Subcutaneous adipose tissue (tissue), 4 donors: Measurements from ENCODE around the gene NEUROD2. TPM values are rescaled to one million over a fixed set of nuclear protein-coding genes. Genes with fewer than 3 reads are reported as not detected.

ENCODE experiments used
- total RNA-seq, 4 donors: library from RNA; depleted of rRNA; stranded (reverse); fragments of >200 nt; gene quantifications; one replicate each; pipeline ENCODE4 v1.1.0, GENCODE V29; 2016
- TF ChIP-seq, protein P1 (sequence below): fragments of 450-650 bp; IDR thresholded peaks from one replicate; pipeline ENCODE4 v1.5.1; 2016; ENCODE audit warnings: low read depth, mild to moderate bottlenecking, control low read depth, antibody characterized with exemption, moderate library complexity

The NEUROD2 gene
- total RNA-seq, 4 donors from 2014 or later: not detected

- TF ChIP-seq, protein P1, sequence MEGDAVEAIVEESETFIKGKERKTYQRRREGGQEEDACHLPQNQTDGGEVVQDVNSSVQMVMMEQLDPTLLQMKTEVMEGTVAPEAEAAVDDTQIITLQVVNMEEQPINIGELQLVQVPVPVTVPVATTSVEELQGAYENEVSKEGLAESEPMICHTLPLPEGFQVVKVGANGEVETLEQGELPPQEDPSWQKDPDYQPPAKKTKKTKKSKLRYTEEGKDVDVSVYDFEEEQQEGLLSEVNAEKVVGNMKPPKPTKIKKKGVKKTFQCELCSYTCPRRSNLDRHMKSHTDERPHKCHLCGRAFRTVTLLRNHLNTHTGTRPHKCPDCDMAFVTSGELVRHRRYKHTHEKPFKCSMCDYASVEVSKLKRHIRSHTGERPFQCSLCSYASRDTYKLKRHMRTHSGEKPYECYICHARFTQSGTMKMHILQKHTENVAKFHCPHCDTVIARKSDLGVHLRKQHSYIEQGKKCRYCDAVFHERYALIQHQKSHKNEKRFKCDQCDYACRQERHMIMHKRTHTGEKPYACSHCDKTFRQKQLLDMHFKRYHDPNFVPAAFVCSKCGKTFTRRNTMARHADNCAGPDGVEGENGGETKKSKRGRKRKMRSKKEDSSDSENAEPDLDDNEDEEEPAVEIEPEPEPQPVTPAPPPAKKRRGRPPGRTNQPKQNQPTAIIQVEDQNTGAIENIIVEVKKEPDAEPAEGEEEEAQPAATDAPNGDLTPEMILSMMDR: no peak
These were observed 642 bp upstream of the NEUROD2 start for GRCh38 chr17:39608142-39608981.

DNA sequence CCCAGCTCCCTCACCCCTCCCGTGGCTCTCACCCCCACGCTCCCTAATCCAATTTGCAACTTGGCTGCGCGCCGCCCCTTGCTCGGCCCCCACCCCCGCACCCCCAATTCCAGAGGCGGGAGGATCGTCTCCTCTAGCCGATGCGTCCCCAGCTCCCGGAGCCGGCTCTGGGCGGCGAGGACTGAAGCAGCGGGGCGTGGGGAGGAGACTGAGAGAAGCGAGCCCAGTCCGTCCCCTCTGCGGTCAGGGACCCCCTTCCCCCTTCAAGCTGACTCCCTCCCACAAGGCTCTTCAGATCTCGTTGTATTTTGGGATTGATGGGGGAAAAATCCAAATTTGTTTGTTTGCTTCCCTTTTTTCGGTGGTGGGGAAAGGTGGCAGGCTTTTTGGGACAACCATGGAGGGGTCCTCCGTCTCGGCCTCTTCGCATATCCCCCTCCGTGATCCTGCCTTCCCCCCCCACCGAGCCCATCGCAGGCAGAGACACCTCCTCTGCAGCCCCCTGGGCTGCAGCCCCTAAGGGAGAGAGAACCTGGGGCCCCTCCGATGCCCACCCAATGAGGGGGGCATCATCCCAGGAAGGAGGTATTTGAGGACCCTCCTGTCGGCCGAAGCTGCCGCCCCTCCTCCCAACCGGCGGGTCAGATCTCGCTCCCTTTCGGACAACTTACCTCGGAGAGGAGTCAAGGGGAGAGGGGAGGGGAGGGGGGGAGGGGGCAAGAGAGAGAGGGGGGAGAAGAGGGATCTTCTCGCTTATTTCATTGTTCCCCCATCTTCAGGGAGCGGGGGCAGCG, 466 bp downstream of the NEUROD2 start:
- TF ChIP-seq, protein P1: no peak

DNA sequence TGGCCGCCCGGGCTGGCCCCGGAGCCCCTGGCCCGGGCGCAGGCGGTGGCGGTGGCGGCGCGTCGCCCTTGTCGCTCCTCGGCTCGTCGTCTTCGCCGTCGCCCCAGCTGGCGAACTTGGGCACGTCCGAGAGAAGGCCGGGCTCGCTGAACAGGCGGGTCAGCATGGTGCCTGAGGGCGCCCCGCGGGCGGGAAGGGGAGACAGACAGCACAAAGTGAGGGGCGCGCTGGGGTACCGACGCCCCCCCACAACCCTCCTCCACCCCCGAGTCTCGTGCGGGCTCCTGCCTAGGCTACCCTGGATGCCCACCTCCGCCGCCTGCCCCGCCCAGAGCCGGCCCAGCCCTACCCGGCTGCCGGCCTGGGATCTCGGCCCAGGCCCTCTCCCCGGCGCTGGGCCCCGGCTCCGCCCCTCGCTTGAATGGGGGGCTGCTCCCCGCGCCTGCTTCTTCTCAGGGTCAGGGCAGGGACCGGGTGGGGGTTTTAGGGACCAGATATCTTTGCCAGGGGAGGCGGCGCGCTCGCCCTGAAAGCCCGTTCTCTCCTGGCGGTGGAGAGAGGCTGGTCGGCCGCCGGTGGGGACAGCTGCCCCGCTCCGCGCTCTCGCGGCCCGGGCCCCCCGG, 1.2 kb downstream of the NEUROD2 start:
- TF ChIP-seq, protein P1: no peak

DNA sequence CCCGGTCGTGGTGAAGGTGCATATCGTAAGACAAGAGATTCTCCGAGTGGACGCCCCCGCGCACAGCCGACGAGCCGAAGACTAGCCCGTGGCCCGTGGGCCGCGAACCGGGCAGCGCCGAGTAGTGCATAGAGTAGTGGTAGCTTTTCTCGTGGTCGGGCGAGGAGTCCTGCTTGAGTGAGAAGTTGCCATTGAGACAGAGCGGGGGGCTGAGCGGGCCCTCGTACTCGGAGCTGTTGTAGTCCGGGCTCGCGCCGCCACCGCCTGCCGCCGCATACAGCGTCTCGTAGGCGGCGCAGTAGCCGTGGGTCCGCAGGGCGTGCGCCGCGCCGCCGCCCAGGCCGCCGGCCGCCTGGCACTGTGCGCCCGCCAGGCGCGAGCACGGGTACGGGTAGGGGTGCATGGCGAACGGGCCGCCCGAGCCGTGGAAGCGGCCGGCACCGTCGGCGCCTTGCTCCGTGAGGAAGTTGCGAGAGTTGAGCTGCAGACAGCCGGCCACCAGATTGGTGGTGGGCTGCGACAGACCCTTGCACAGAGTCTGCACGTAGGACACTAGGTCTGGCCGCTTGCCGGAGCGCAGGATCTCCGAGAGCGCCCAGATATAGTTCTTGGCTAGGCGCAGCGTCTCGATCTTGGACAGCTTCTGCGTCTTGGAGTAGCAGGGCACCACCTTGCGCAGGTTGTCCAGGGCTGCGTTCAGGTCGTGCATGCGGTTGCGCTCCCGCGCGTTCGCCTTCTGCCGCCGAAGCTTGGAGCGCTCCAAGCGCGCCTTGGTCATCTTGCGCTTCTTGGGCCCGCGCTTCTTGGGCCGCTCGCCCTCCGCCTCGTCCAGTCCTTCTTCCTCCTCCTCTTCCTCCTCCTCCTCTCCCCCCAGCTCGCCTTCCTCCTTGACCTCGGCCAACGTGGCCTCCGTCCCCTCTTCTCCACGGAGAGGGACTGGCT, 2.0 kb downstream of the NEUROD2 start:
- TF ChIP-seq, protein P1: no peak

DNA sequence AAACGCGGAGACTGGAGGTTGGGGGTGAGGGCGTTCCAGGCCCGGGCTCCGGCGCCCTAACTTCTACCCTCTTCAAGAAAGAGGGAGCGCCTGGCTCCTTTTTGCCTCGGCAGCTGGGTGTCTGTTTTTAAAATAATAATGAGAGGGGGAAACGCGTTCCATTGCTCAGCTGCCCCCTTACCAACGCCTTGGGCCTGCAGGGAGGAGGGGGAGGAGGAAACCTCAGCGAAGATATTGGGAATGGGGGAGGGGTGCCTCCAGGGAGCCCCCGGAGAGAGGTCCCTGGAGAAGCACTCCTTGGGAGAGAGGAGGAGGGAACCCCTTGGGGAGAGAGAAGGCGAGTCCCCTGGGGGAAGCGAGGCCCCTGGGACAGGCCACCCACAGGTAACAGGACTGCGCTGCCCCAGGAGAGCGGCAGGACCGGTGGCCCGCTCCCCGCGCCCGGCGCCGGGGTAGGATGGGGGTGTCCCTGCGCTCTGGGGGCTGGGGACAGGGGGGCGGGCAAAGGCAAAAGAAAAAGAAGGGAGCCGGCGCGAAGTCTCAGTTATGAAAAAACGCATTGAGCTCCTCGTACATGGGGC, 2.7 kb downstream of the NEUROD2 start:
- TF ChIP-seq, protein P1: no peak

DNA sequence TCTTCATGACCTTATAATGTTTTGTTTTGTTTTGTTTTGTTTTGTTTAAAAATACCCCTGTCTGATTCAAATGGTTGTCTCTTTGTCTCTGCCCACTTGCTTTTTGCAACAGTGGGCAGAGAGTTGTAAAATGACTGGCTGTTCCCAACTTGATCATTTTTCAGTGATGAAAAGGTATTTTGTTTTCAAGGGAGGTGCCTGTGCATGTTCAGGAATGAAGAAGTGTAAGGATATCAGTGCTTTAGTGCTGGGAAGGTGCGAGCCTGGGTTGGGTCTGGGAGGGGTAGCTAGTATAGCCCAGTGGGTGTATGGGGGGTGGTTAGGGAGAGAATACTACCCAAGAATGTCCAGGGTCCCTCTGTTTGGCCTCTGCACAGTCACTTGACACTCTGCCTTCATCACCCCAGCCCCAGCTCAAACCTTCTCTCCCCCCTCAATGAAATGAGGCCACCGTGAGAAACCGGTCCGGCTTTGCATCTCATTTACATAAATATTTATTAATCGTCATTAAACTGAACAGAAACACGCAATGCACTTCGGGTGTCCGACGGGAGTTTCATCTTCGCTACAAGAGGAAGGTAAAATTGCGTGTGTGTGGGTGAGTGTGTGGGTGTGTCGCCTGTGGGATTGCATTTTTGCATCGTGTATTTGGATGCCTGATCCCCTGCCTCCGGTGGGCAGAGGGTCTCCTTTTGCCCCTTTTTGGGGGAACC, 4.3 kb downstream of the NEUROD2 start:
- TF ChIP-seq, protein P1: no peak
